Inflammatory macrophage (primary cell): ENCODE measurements around the gene OR2V1.
"Not testable (repeated sequence)": the region's sequence is repeated elsewhere in the genome, so short reads cannot be mapped to it uniquely, and the experiment has no call there.

Experiments used
- DNase-seq, 2 donors: peaks; one replicate each; pipeline ENCODE4 v3.0.0-alpha.2; 2020 to 2022
- total RNA-seq, 18 experiments: gene quantifications; one replicate each; lab custom pipeline; 2026; ENCODE audit warnings: mixed read lengths in 6 of 18, inconsistent platforms in 2 of 18; lab: John Stamatoyannopoulos, UW

OR2V1 gene
- 0 to 0.06 (median 0) reads per million in 18 experiments for total RNA-seq

GRCh38 chr5:181130832-181131496, at the start of gene OR2V1:
OR2V1 (minus strand) TSS chr5:181131169; CDS start chr5:181125304, 5,865 bp downstream.
- no peak for DNase-seq

- DNase-seq = not testable (repeated sequence)
These were observed 46.6 kb upstream of the OR2V1 start for GRCh38 chr5:181177559-181177958.

- DNase-seq = no peak
These were observed 45.4 kb upstream of the OR2V1 start for GRCh38 chr5:181176254-181176952.

- no peak for DNase-seq
These were observed 42.7 kb upstream of the OR2V1 start for GRCh38 chr5:181173420-181174342.

GRCh38 chr5:181173027-181173419, 42.1 kb upstream of the OR2V1 start:
- peak; percentile 57 to 62 for DNase-seq

- DNase-seq = no peak
These were observed 40.8 kb upstream of the OR2V1 start for GRCh38 chr5:181171782-181172181.

GRCh38 chr5:181170996-181171395, 40.0 kb upstream of the OR2V1 start:
- DNase-seq = no peak

- no peak for DNase-seq
These were observed 39.4 kb upstream of the OR2V1 start for GRCh38 chr5:181170237-181170825.

- DNase-seq = peak in 1 of 2 donors; percentile 16
These were observed 38.7 kb upstream of the OR2V1 start for GRCh38 chr5:181169459-181170236.

- DNase-seq = no peak
These were observed 37.7 kb upstream of the OR2V1 start for GRCh38 chr5:181168595-181169118.

- no peak for DNase-seq
These were observed 37.0 kb upstream of the OR2V1 start for GRCh38 chr5:181167814-181168488.

- DNase-seq = no peak
These were observed 36.1 kb upstream of the OR2V1 start for GRCh38 chr5:181166812-181167733.

- no peak for DNase-seq
These were observed 33.3 kb upstream of the OR2V1 start for GRCh38 chr5:181164076-181164952.

GRCh38 chr5:181163487-181164075, 32.6 kb upstream of the OR2V1 start:
- no peak for DNase-seq

- DNase-seq = no peak
These were observed 30.7 kb upstream of the OR2V1 start for GRCh38 chr5:181161534-181162175.

GRCh38 chr5:181160755-181161533, 30.0 kb upstream of the OR2V1 start:
- not testable (repeated sequence) for DNase-seq
